HepG2 (cell line): ENCODE measurements around the gene SIKE1. TPM values are rescaled to one million over a fixed set of nuclear protein-coding genes. Genes with fewer than 3 reads are reported as not detected.
A peak's percentile ranks its signal among the peaks of the same experiment; 100 is the strongest.

Experiments
- ASH2L ChIP-seq: fragments of 300-600, 200-600 bp; sonication (generic); IDR thresholded peaks from 2 replicates; pipeline ENCODE4 v1.7.0; 2017; ENCODE audit warnings: low read depth, mild to moderate bottlenecking, moderate library complexity, mixed read lengths, low read length; ENCODE audit not compliant: insufficient read length
- ATF1 ChIP-seq: IDR thresholded peaks from 2 replicates; pipeline ENCODE4 v1.6.1; 2016; ENCODE audit warnings: mild to moderate bottlenecking, control low read depth
- CCDC6 ChIP-seq: sonication (generic); formaldehyde crosslinking; IDR thresholded peaks from 2 replicates; pipeline ENCODE4 v1.8.1; 2022; ENCODE audit warnings: mild to moderate bottlenecking, missing genetic modification reagents, moderate library complexity
- CENPT ChIP-seq: sonication (generic); formaldehyde crosslinking; IDR thresholded peaks from 2 replicates; pipeline ENCODE4 v1.8.0; 2022; ENCODE audit warnings: low read depth, mild to moderate bottlenecking, moderate library complexity, missing genetic modification reagents
- E2F1 ChIP-seq: sonication (generic); formaldehyde crosslinking; IDR thresholded peaks from 2 replicates; pipeline ENCODE4 v1.5.0; 2020; ENCODE audit warnings: missing genetic modification reagents
- KDM5B ChIP-seq: sonication (generic); formaldehyde crosslinking; IDR thresholded peaks from 2 replicates; pipeline ENCODE4 v1.4.0; 2020; ENCODE audit warnings: missing genetic modification reagents, mild to moderate bottlenecking, borderline replicate concordance
- KLF12 ChIP-seq: sonication (generic); formaldehyde crosslinking; IDR thresholded peaks from 2 replicates; pipeline ENCODE4 v1.4.0; 2020; ENCODE audit warnings: missing genetic modification reagents, borderline replicate concordance
- KLF16 ChIP-seq, 2 experiments: sonication (generic) in 1 of 2; formaldehyde crosslinking in 1 of 2; IDR thresholded peaks; 2 replicates each; pipeline versions ENCODE4 v1.6.1 to v1.8.0; 2016 to 2023; ENCODE audit warnings: missing genetic modification reagents in 2 of 2, missing compliant biosample characterization in 1 of 2
- PRDM10 ChIP-seq: sonication (generic); formaldehyde crosslinking; IDR thresholded peaks from 2 replicates; pipeline ENCODE4 v1.4.0; 2020; ENCODE audit warnings: low read depth, missing genetic modification reagents
- RORA ChIP-seq: sonication (generic); formaldehyde crosslinking; IDR thresholded peaks from 2 replicates; pipeline ENCODE4 v1.5.0; 2020; ENCODE audit warnings: mild to moderate bottlenecking, missing genetic modification reagents, moderate library complexity
- SRSF1 ChIP-seq: fragments of 200-400 bp; formaldehyde crosslinking; optimal IDR thresholded peaks from 2 replicates; pipeline ENCODE3; 2017; ENCODE audit warnings: mild to moderate bottlenecking, low read depth, low read length, moderate library complexity
- TBP ChIP-seq: sonication (generic); formaldehyde crosslinking; IDR thresholded peaks from 2 replicates; pipeline ENCODE4 v1.5.0; 2020; ENCODE audit warnings: missing genetic modification reagents
- TRIM24 ChIP-seq: sonication (generic); formaldehyde crosslinking; IDR thresholded peaks from 2 replicates; pipeline ENCODE4 v1.8.0; 2022; ENCODE audit warnings: mild to moderate bottlenecking, missing genetic modification reagents
- TSC22D2 ChIP-seq: sonication (generic); formaldehyde crosslinking; IDR thresholded peaks from 2 replicates; pipeline ENCODE4 v1.5.1; 2020; ENCODE audit warnings: missing genetic modification reagents, mild to moderate bottlenecking, borderline replicate concordance
- ZBTB38 ChIP-seq: sonication (generic); formaldehyde crosslinking; IDR thresholded peaks from 2 replicates; pipeline ENCODE4 v1.5.1; 2020; ENCODE audit warnings: mild to moderate bottlenecking, missing genetic modification reagents
- ZC3H4 ChIP-seq: sonication (generic); formaldehyde crosslinking; IDR thresholded peaks from 2 replicates; pipeline ENCODE4 v1.4.0; 2020; ENCODE audit warnings: missing genetic modification reagents, borderline replicate concordance
- ZFP37 ChIP-seq: sonication (generic); formaldehyde crosslinking; IDR thresholded peaks from 2 replicates; pipeline ENCODE4 v1.4.0; 2020; ENCODE audit warnings: missing genetic modification reagents, borderline replicate concordance
- ZFP90 ChIP-seq: sonication (generic); formaldehyde crosslinking; IDR thresholded peaks from 2 replicates; pipeline ENCODE4 v1.8.0; 2022; ENCODE audit warnings: missing genetic modification reagents, mild to moderate bottlenecking, inconsistent platforms, borderline replicate concordance
- ZFY ChIP-seq: sonication (generic); formaldehyde crosslinking; IDR thresholded peaks from 2 replicates; pipeline ENCODE4 v1.4.0; 2020; ENCODE audit warnings: missing genetic modification reagents
- ZKSCAN1 ChIP-seq: fragments of 150-350 bp; IDR thresholded peaks from 2 replicates; pipeline ENCODE4 v1.6.1; 2014; ENCODE audit warnings: low read length
- ZMYM2 ChIP-seq: sonication (generic); formaldehyde crosslinking; IDR thresholded peaks from 2 replicates; pipeline ENCODE4 v1.8.0; 2022; ENCODE audit warnings: mild to moderate bottlenecking, missing genetic modification reagents
- ZNF205 ChIP-seq: IDR thresholded peaks from 2 replicates; pipeline ENCODE4 v1.6.1; 2018; ENCODE audit warnings: missing biosample characterization, missing genetic modification reagents
- ZNF30 ChIP-seq: sonication (generic); formaldehyde crosslinking; IDR thresholded peaks from 2 replicates; pipeline ENCODE4 v1.5.0; 2020; ENCODE audit warnings: mild to moderate bottlenecking, missing genetic modification reagents
- ZNF431 ChIP-seq: sonication (generic); formaldehyde crosslinking; IDR thresholded peaks from 2 replicates; pipeline ENCODE4 v1.9.0; 2022; ENCODE audit warnings: missing genetic modification reagents, low read depth, mild to moderate bottlenecking, borderline replicate concordance
- ZNF605 ChIP-seq: sonication (generic); formaldehyde crosslinking; IDR thresholded peaks from 2 replicates; pipeline ENCODE4 v1.8.0; 2022; ENCODE audit warnings: mild to moderate bottlenecking, missing genetic modification reagents
- ZNF768 ChIP-seq: sonication (generic); formaldehyde crosslinking; IDR thresholded peaks from 2 replicates; pipeline ENCODE4 v1.4.0; 2020; ENCODE audit warnings: missing genetic modification reagents
- ZNF777 ChIP-seq: sonication (generic); formaldehyde crosslinking; IDR thresholded peaks from 2 replicates; pipeline ENCODE4 v1.4.0; 2020; ENCODE audit warnings: missing genetic modification reagents
- ZNF780A ChIP-seq: sonication (generic); formaldehyde crosslinking; IDR thresholded peaks from 2 replicates; pipeline ENCODE4 v1.8.0; 2022; ENCODE audit warnings: mild to moderate bottlenecking, missing genetic modification reagents, moderate library complexity
- polyA plus RNA-seq, 8 experiments: library from polyadenylated mRNA; depleted of rRNA in 3 of 8; stranded (reverse) in 7 of 8; unstranded in 1 of 8; fragments of >200 nt; fragmentation: Illumina TruSeq in 4 of 8; extraction: Trizol in 4 of 8; gene quantifications; 2 replicates each; pipeline versions ENCODE4 v1.2.1 to v1.2.3, GENCODE V29; 2011 to 2016; ENCODE audit warnings: low read depth in 4 of 8, missing spikeins in 1 of 8, mixed read lengths in 1 of 8; ENCODE audit not compliant: insufficient read depth in 1 of 8
- total RNA-seq, 5 experiments: library from RNA; depleted of rRNA; stranded (reverse); fragments of >200 nt; fragmentation: Illumina TruSeq; extraction: Trizol; gene quantifications; 2 replicates each; pipeline ENCODE4 v1.2.3, GENCODE V29; 2016; ENCODE audit warnings: low read depth in 1 of 5

Gene SIKE1
- total and polyA plus RNA-seq, 2 of the 13 experiments (the other 11 are each of a cell fraction or from before 2014, with no cell fraction given): 36.5 to 58.4 TPM

- TF ChIP-seq E2F1 (CRISPR knock-in tag): peak; percentile 24; the same call in 1 of the 2 replicates
- 0 out of 2 replicates have a peak, but pooled peaks have one; percentile 36 for TF ChIP-seq RORA
- TF ChIP-seq PRDM10 (CRISPR knock-in tag): no peak
- peak; percentile 13; the same call in 1 of the 2 replicates for TF ChIP-seq ZFP90 (CRISPR knock-in tag)
- no peak for TF ChIP-seq TSC22D2 (CRISPR knock-in tag)
- TF ChIP-seq ZBTB38: no peak; the same call in 1 of the 2 replicates
- TF ChIP-seq ZMYM2 (CRISPR knock-in tag): no peak
- TF ChIP-seq ZNF431 (CRISPR knock-in tag): 0 out of 2 replicates have a peak, but pooled peaks have one; percentile 51
- no peak for TF ChIP-seq ZFP37 (CRISPR knock-in tag)
- TF ChIP-seq ZNF205 (CRISPR knock-in tag): no peak
- TF ChIP-seq ZC3H4 (CRISPR knock-in tag): no peak
- TF ChIP-seq ZNF30: no peak
- TF ChIP-seq ZNF768: no peak
- TF ChIP-seq SRSF1: no peak
- TF ChIP-seq ZNF605 (CRISPR knock-in tag): no peak
- peak; percentile 12 for TF ChIP-seq ASH2L
- 0 out of 2 replicates have a peak, but pooled peaks have one; percentile 22 for TF ChIP-seq KLF12 (CRISPR knock-in tag)
- TF ChIP-seq ZKSCAN1: no peak
- 0 out of 4 replicates have a peak, but pooled peaks of 1 of the 2 experiments have one; percentile 4 for TF ChIP-seq KLF16 (CRISPR knock-in tag; IDR thresholded peaks at IDR 0.05)
- TF ChIP-seq TBP (CRISPR knock-in tag): 0 out of 2 replicates have a peak, but pooled peaks have one; percentile 34
- TF ChIP-seq CCDC6 (CRISPR knock-in tag): 0 out of 2 replicates have a peak, but pooled peaks have one; percentile 32
- TF ChIP-seq TRIM24: no peak
- peak; percentile 84 for TF ChIP-seq ZFY (CRISPR knock-in tag)
- TF ChIP-seq KDM5B (CRISPR knock-in tag): 0 out of 2 replicates have a peak, but pooled peaks have one; percentile 60
- TF ChIP-seq ZNF777: 0 out of 2 replicates have a peak, but pooled peaks have one; percentile 26
- TF ChIP-seq ZNF780A (CRISPR knock-in tag): no peak
- TF ChIP-seq CENPT (CRISPR knock-in tag): no peak
- no peak for TF ChIP-seq ATF1 (CRISPR knock-in tag)
Measured at GRCh38 chr1:114756949-114757454, 23.5 kb downstream of the SIKE1 start (continued).
